ENCODE results near the gene NDUFA6. TPM values are rescaled to one million over a fixed set of nuclear protein-coding genes. Genes with fewer than 3 reads are reported as not detected.

Gene NDUFA6
- total RNA-seq, 1 experiment from 2014 or later, result 92.2 TPM

GRCh38 chr22:42070517-42071422 is 19.8 kb downstream of the NDUFA6 start, which contains the start of gene NAGA:
NAGA (minus strand) TSS chr22:42070812; CDS start chr22:42070297, 515 bp downstream.
- in situ Hi-C loops (cut with HindIII; ENCODE audit: low pct_unique_long_range_greater_than_20kb, low sequenced_read_pairs) (no loop called here), intact Hi-C loops (cut with micrococcal nuclease; ENCODE audit: unreplicated experiment) (loop anchor here (5.0 kb wide), 1 partner anchor 103 kb away; the partner anchor contains the start of gene SEPTIN3)
- peak; percentile 98 for ATAC-seq
- POLR2A ChIA-PET, result no interaction called here
- peak within 1 kb of the TSS; percentile 77 for H3K27ac ChIP-seq (ENCODE audit: low read length)
- no TSS peak for BruUV-seq (replicated peaks)
- no peaks in the 10 kb centered on the region for H3K4me1 ChIP-seq (ENCODE audit: control insufficient read depth, insufficient read depth, low read length)
- no peaks in the 10 kb centered on the region for H3K36me3 ChIP-seq (ENCODE audit: control insufficient read depth, insufficient read depth, low read length)
- no peaks in the 10 kb centered on the region for H3K27me3 ChIP-seq (ENCODE audit: control insufficient read depth, insufficient read depth, low read length)
- TF ChIP-seq TCF7L2 (IDR thresholded peaks at IDR 0.05; ENCODE audit: low read depth, low read length), result no peak
- TF ChIP-seq, protein P1, sequence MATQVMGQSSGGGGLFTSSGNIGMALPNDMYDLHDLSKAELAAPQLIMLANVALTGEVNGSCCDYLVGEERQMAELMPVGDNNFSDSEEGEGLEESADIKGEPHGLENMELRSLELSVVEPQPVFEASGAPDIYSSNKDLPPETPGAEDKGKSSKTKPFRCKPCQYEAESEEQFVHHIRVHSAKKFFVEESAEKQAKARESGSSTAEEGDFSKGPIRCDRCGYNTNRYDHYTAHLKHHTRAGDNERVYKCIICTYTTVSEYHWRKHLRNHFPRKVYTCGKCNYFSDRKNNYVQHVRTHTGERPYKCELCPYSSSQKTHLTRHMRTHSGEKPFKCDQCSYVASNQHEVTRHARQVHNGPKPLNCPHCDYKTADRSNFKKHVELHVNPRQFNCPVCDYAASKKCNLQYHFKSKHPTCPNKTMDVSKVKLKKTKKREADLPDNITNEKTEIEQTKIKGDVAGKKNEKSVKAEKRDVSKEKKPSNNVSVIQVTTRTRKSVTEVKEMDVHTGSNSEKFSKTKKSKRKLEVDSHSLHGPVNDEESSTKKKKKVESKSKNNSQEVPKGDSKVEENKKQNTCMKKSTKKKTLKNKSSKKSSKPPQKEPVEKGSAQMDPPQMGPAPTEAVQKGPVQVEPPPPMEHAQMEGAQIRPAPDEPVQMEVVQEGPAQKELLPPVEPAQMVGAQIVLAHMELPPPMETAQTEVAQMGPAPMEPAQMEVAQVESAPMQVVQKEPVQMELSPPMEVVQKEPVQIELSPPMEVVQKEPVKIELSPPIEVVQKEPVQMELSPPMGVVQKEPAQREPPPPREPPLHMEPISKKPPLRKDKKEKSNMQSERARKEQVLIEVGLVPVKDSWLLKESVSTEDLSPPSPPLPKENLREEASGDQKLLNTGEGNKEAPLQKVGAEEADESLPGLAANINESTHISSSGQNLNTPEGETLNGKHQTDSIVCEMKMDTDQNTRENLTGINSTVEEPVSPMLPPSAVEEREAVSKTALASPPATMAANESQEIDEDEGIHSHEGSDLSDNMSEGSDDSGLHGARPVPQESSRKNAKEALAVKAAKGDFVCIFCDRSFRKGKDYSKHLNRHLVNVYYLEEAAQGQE (IDR thresholded peaks at IDR 0.05; ENCODE audit: insufficient read depth in 1 of 2, low read depth in 2 of 2, low read length in 1 of 2), result no peak
- 0 out of 2 replicates have a peak, but pooled peaks have one; percentile 62 for TF ChIP-seq SIN3A (IDR thresholded peaks at IDR 0.05; ENCODE audit: borderline replicate concordance, insufficient read depth, low read depth, low read length)
- peak; percentile 58 for TF ChIP-seq POLR2AphosphoS5 (IDR thresholded peaks at IDR 0.05; ENCODE audit: low read depth, low read length)
- no peak for TF ChIP-seq CTCF (IDR thresholded peaks at IDR 0.05)
- H3K9me3 ChIP-seq (ENCODE audit: control insufficient read depth, insufficient read depth, low read depth, low read length), result no peaks in the 10 kb centered on the region
- CTCF ChIA-PET, result no interaction called here
- DNase-seq (ENCODE audit: low read depth, low spot score), result no peak
- peak within 1 kb of the TSS; percentile 59 to 78 for H3K4me3 ChIP-seq (ENCODE audit: low read depth in 2 of 2, low read length in 2 of 2)

DNA sequence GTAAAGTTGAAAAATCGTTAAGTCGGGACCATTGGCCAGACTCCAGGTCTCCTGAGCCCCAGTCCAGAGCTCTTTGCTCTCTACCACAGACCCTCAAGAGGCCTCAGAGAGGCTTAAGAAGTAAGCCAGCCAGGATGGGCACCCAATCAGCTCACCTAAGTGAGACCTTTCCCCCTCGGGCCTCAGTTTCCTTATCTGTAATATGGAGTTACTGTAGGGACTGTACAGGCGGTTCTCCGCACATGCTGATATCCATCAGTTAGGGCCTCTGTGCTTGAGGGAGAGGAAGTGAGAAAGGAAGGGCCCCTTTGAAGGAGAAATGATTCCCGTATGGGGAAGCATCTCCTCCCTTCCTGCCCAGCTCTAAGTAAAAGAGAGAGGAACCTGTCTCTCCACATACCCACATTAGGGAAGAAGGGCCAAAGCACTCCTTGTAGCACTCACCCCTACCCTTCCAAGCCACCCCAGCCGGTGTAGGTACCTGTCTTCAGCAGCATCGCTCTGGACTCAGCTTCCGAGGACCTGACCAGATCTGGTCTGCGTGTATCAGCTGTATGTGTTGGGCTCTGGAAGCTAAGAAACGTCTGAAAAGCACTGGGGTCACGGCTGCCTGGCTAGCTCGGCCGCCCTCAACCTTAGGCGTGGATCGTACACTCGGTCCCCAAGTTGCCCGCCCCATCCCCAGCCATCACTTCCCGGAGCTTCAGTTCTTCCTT is 20.6 kb downstream of the NDUFA6 start:
- Histone ChIP-seq H3K27me3 (ENCODE audit: control insufficient read depth, insufficient read depth, low read length) (no peaks in the 10 kb centered on the region), H3K4me3 (ENCODE audit: low read depth in 2 of 2, low read length in 2 of 2) (peak overlapping the region; percentile 59 to 78), H3K4me1 (ENCODE audit: control insufficient read depth, insufficient read depth, low read length) (no peaks in the 10 kb centered on the region), H3K9me3 (ENCODE audit: control insufficient read depth, insufficient read depth, low read depth, low read length) (no peaks in the 10 kb centered on the region), H3K36me3 (ENCODE audit: control insufficient read depth, insufficient read depth, low read length) (no peaks in the 10 kb centered on the region), H3K27ac (ENCODE audit: low read length) (peak overlapping the region; percentile 77)
- ChIA-PET POLR2A (no interaction called here), CTCF (interaction anchor here (0.5 kb wide), 1 partner anchor 114 kb away, joined by 3 read pairs; no protein-coding TSS in a partner anchor)
- DNase-seq (ENCODE audit: low read depth, low spot score) (no peak), ATAC-seq (peak; percentile 34)
- in situ Hi-C loops (cut with HindIII; ENCODE audit: low pct_unique_long_range_greater_than_20kb, low sequenced_read_pairs), result no loop called here
- TF ChIP-seq, protein P1 (IDR thresholded peaks at IDR 0.05; ENCODE audit: insufficient read depth in 1 of 2, low read depth in 2 of 2, low read length in 1 of 2), result no peak
- TF ChIP-seq TCF7L2 (IDR thresholded peaks at IDR 0.05; ENCODE audit: low read depth, low read length) (no peak), SIN3A (IDR thresholded peaks at IDR 0.05; ENCODE audit: borderline replicate concordance, insufficient read depth, low read depth, low read length) (no peak), CTCF (IDR thresholded peaks at IDR 0.05) (no peak), POLR2AphosphoS5 (IDR thresholded peaks at IDR 0.05; ENCODE audit: low read depth, low read length) (no peak)
- intact Hi-C loops (cut with micrococcal nuclease; ENCODE audit: unreplicated experiment), result loop anchor here (5.0 kb wide), 1 partner anchor 103 kb away; the partner anchor contains the start of gene SEPTIN3
- BruUV-seq (replicated peaks), result TSS peak; percentile 96

All from Panc1 (cell line).